Neural progenitor cell (in vitro differentiated cells): ENCODE measurements around the gene TCF25.
"Not testable (repeated sequence)": the region's sequence is repeated elsewhere in the genome, so short reads cannot be mapped to it uniquely, and the experiment has no call there.

Experiments used
- CTCF ChIP-seq: fragments of 200-600 bp; sonication (generic); IDR thresholded peaks from 2 replicates; pipeline ENCODE4 v1.5.1; 2017; ENCODE audit warnings: antibody characterized with exemption, mild to moderate bottlenecking
- EZH2phosphoT487 ChIP-seq: fragments of 200-600 bp; sonication (generic); IDR thresholded peaks from 2 replicates; pipeline ENCODE4 v1.6.1; 2017; ENCODE audit warnings: antibody characterized with exemption

- not testable (repeated sequence) for TF ChIP-seq EZH2phosphoT487, CTCF
Observed at GRCh38 chr16:89834813-89835363, 38.5 kb upstream of the TCF25 start.
